A549 (cell line): ENCODE measurements around the gene XRCC6. TPM values are rescaled to one million over a fixed set of nuclear protein-coding genes. Genes with fewer than 3 reads are reported as not detected.

Experiments used
- ATAC-seq, 2 experiments: fragments of 200-7000 bp in 1 of 2; fragments of >200 bp in 1 of 2; cut with Nextera tagmentation in 1 of 2; cut with Tn5 transposase in 1 of 2; 3 replicates each; pipeline versions ENCODE4 v1.8.0 to v1.9.1; 2018 to 2020; ENCODE audit warnings: mild to moderate bottlenecking in 1 of 2, moderate library complexity in 1 of 2
- CTCF ChIA-PET: fragments of 300-600 bp; sonication (Branson Sonifier 250); formaldehyde crosslinking; extraction: SDS; loops from one replicate; lab custom pipeline; 2021; ENCODE audit warnings: antibody characterized with exemption, inconsistent platforms; lab: Yijun Ruan, JAX
- POLR2A ChIA-PET: fragments of 350-600 bp; formaldehyde crosslinking; extraction: SDS; loops from one replicate; lab custom pipeline; 2021; ENCODE audit warnings: antibody characterized with exemption, inconsistent platforms; lab: Yijun Ruan, JAX
- DNase-seq, 2 experiments: peaks; one replicate each; pipeline versions ENCODE4 v3.0.0 to v3.0.0-alpha.2; 2011 to 2016; ENCODE audit warnings: low read depth in 1 of 2, low spot score in 1 of 2
- FAIRE-seq: peaks from 2 replicates; lab custom pipeline; 2011; peaks lifted over from hg19 to GRCh38; lab: Jason Lieb, UNC
- H3K27ac ChIP-seq, 2 experiments: fragments of >200 bp; sonication (Bioruptor Twin); formaldehyde crosslinking; 3 replicates each; pipeline ENCODE4 v1.5.1; 2016 to 2017
- H3K4me1 ChIP-seq: fragments of >200 bp; sonication (Bioruptor Twin); formaldehyde crosslinking; 3 replicates; pipeline ENCODE4 v1.6.1; 2016
- H3K4me2 ChIP-seq: fragments of >200 bp; sonication (Bioruptor Twin); formaldehyde crosslinking; 3 replicates; pipeline ENCODE4 v1.6.1; 2016
- H3K4me3 ChIP-seq: fragments of >200 bp; sonication (Bioruptor Twin); formaldehyde crosslinking; 3 replicates; pipeline ENCODE4 v1.5.1; 2016
- H3K9me3 ChIP-seq: fragments of >200 bp; sonication (Bioruptor Twin); formaldehyde crosslinking; 3 replicates; pipeline ENCODE4 v1.6.1; 2016
- CBX8 ChIP-seq: fragments of 200-600 bp; sonication (generic); IDR thresholded peaks from 2 replicates; pipeline ENCODE4 v1.6.1; 2016
- EHF ChIP-seq: fragments of 250-450 bp; sonication (Bioruptor Pico); IDR thresholded peaks from 2 replicates; pipeline ENCODE4 v1.5.0; 2020; ENCODE audit warnings: mild to moderate bottlenecking
- HEYL ChIP-seq: fragments of 250-450 bp; sonication (Bioruptor Pico); IDR thresholded peaks from 2 replicates; pipeline ENCODE4 v1.8.0; 2021; ENCODE audit warnings: mild to moderate bottlenecking, moderate library complexity
- HOXB5 ChIP-seq: fragments of 250-450 bp; sonication (Bioruptor Pico); IDR thresholded peaks from 2 replicates; pipeline ENCODE4 v1.5.0; 2020; ENCODE audit warnings: mild to moderate bottlenecking, moderate library complexity
- JUN ChIP-seq, 2 experiments: fragments of >200 bp; sonication (Bioruptor Twin); formaldehyde crosslinking; IDR thresholded peaks; 2 replicates in 1 of 2; 3 replicates in 1 of 2; pipeline ENCODE4 v1.6.1; 2016 to 2017
- KDM5A ChIP-seq: fragments of 200-600 bp; sonication (generic); IDR thresholded peaks from 2 replicates; pipeline ENCODE4 v1.6.1; 2016; ENCODE audit warnings: antibody characterized with exemption, mild to moderate bottlenecking
- MAFK ChIP-seq: fragments of 450-650 bp; IDR thresholded peaks from 2 replicates; pipeline ENCODE4 v1.6.1; 2014; ENCODE audit not compliant: partially characterized antibody
- PHF8 ChIP-seq: fragments of 200-600 bp; sonication (generic); IDR thresholded peaks from 2 replicates; pipeline ENCODE4 v1.6.1; 2016; ENCODE audit warnings: low read depth, mild to moderate bottlenecking, antibody characterized with exemption, moderate library complexity, borderline replicate concordance
- RARB ChIP-seq: fragments of 250-450 bp; sonication (Bioruptor Pico); IDR thresholded peaks from 2 replicates; pipeline ENCODE4 v1.8.0; 2021; ENCODE audit warnings: mild to moderate bottlenecking, moderate library complexity
- RCOR1 ChIP-seq: fragments of 150-350 bp; IDR thresholded peaks from 2 replicates; pipeline ENCODE4 v1.6.1; 2014; ENCODE audit warnings: antibody characterized with exemption, low read length, low read depth
- RFX5 ChIP-seq: fragments of 450-650 bp; IDR thresholded peaks from 2 replicates; pipeline ENCODE4 v1.7.1; 2014; ENCODE audit warnings: antibody characterized with exemption, mild to moderate bottlenecking, moderate library complexity
- ZC3H11A ChIP-seq: fragments of 450-650 bp; IDR thresholded peaks from 2 replicates; pipeline ENCODE4 v1.6.1; 2014; ENCODE audit warnings: antibody characterized with exemption, mild to moderate bottlenecking
- WGBS: methylation state at CpG from one replicate; pipeline ENCODE4 v1.1.6; 2017; ENCODE audit errors: missing lambda C conversion rate; 5-methylcytosine and 5-hydroxymethylcytosine counted together
- polyA plus RNA-seq, 4 experiments: library from polyadenylated mRNA; depleted of rRNA in 3 of 4; stranded (reverse); fragments of >200 nt; fragmentation: RNase III in 1 of 4; extraction: RNeasy Plus Mini Kit Qiagen cat#74134 plus additional on column Dnase treatment in 1 of 4; gene quantifications; 2 replicates in 3 of 4; 3 replicates in 1 of 4; pipeline ENCODE4 v1.2.3, GENCODE V29; 2011 to 2017
- TF ChIP-seq, protein P1 (sequence below): fragments of 150-350 bp; IDR thresholded peaks from 2 replicates; pipeline ENCODE4 v1.6.1; 2014; ENCODE audit warnings: low read depth, mild to moderate bottlenecking, low read length
- TF ChIP-seq, protein P2 (sequence below): fragments of 250-450 bp; sonication (Bioruptor Pico); IDR thresholded peaks from 2 replicates; pipeline ENCODE4 v1.5.0; 2021; ENCODE audit warnings: mild to moderate bottlenecking, moderate library complexity, borderline replicate concordance
- TF ChIP-seq, protein P3 (sequence below): fragments of 450-650 bp; IDR thresholded peaks from 2 replicates; pipeline ENCODE4 v1.6.1; 2014; ENCODE audit warnings: antibody characterized with exemption
- TF ChIP-seq, protein P4 (sequence below): fragments of >200 bp; sonication (Bioruptor Twin); formaldehyde crosslinking; IDR thresholded peaks from 3 replicates; pipeline ENCODE4 v1.5.1; 2016
- TF ChIP-seq, protein P5 (sequence below): IDR thresholded peaks from 2 replicates; pipeline ENCODE4 v1.6.1; 2012; ENCODE audit warnings: low read depth, borderline replicate concordance
- TF ChIP-seq, protein P6 (sequence below): IDR thresholded peaks from 2 replicates; pipeline ENCODE4 v1.6.1; 2012
- TF ChIP-seq, protein P7 (sequence below): fragments of >200 bp; sonication (Bioruptor Twin); formaldehyde crosslinking; IDR thresholded peaks from 2 replicates; pipeline ENCODE4 v1.6.1; 2016

XRCC6 gene
- polyA plus RNA-seq, 2 of the 4 experiments (the other 2 are of a cell fraction), result 139 to 556 TPM

DNA sequence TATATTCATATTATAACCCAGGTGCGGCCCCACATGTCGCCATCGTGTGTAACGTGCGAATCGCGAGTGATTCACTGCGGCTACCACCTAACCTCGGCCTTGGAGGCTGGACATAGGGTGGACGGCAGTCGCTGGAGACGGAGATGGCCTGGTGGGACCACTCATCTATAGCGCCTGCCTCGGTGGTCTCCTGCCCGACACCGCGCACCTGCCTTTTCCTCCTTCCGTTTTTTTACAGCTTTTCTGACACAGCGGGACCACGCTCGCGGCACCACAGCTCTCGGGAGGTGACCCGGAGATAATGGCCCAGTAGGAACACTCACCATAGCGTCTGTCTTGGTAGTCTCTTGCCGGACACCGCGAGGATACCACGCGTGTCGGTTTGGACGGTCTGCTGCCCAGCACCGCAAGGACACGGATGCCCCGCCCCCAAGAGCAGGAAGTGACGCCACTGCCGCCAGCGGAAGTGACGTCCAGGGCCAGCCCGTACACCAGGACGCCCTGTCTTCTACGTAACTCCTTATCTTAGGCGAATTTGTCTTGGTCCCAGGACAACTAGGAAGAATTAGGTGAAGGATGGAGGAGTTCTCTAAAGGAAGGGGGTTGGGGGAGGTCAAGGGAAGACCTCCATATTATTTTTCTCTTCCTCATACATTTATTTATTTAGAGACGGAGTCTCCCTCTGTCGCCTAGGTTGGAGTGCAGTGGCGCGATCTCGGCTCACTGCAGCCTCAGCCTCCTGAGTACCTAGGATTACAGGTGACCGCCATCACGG is 61.1 kb downstream of the XRCC6 start:
- no peak overlapping the region for H3K4me2 ChIP-seq
- no peak overlapping the region for H3K4me3 ChIP-seq
- FAIRE-seq (no peak), ATAC-seq (no peak), DNase-seq (no peak)
- POLR2A ChIA-PET, result no interaction called here
- CTCF ChIA-PET, result interaction anchor here (1.6 kb wide), 1 partner anchor 22 kb away, joined by 6 read pairs; no protein-coding TSS in a partner anchor
- H3K4me1 ChIP-seq, result peaks cover 4% of the 10 kb centered on the region; the same call in 1 of the 3 replicates
- no peak overlapping the region for H3K27ac ChIP-seq
- H3K9me3 ChIP-seq, result no peaks in the 10 kb centered on the region
- WGBS, result 92% methylated on average over 50 of the region's 50 CpGs
- no peak for TF ChIP-seq RCOR1
- TF ChIP-seq, protein P1, sequence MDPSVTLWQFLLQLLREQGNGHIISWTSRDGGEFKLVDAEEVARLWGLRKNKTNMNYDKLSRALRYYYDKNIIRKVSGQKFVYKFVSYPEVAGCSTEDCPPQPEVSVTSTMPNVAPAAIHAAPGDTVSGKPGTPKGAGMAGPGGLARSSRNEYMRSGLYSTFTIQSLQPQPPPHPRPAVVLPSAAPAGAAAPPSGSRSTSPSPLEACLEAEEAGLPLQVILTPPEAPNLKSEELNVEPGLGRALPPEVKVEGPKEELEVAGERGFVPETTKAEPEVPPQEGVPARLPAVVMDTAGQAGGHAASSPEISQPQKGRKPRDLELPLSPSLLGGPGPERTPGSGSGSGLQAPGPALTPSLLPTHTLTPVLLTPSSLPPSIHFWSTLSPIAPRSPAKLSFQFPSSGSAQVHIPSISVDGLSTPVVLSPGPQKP, result no peak

DNA sequence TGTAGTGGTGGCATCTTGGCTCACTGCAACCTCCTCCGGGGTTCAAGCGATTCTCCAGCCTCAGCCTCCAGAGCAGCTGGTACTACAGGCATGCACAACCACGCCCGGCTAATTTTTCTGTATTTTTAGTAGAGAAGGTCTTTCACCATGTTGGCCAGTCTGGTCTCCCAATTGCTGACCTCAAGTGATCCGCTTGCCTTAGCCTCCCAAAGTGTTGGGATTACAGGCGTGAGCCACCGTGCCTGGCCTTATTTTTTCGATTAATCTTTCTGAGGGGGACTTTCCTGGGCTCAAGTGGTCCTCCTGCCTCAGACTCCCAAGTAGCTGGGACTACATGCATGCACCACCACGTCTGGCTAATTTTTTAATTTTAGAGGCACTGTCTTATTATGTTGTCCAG is 62.0 kb downstream of the XRCC6 start:
- no peak for ATAC-seq
- H3K27ac ChIP-seq, result no peak overlapping the region
- H3K4me3 ChIP-seq, result no peak overlapping the region
- H3K4me2 ChIP-seq, result no peak overlapping the region
- ChIA-PET CTCF (interaction anchor here (1.5 to 1.6 kb wide), 3 partner anchors 10 to 21 kb away, joined by 4 to 10 read pairs (median 6); no protein-coding TSS in a partner anchor), POLR2A (no interaction called here)
- TF ChIP-seq CBX8, result no peak
- H3K4me1 ChIP-seq, result peaks cover 6% of the 10 kb centered on the region; the same call in 1 of the 3 replicates
- no peak for DNase-seq
- WGBS, result 95% methylated on average over 9 of the region's 9 CpGs
- H3K9me3 ChIP-seq, result no peaks in the 10 kb centered on the region
- no peak for FAIRE-seq

DNA sequence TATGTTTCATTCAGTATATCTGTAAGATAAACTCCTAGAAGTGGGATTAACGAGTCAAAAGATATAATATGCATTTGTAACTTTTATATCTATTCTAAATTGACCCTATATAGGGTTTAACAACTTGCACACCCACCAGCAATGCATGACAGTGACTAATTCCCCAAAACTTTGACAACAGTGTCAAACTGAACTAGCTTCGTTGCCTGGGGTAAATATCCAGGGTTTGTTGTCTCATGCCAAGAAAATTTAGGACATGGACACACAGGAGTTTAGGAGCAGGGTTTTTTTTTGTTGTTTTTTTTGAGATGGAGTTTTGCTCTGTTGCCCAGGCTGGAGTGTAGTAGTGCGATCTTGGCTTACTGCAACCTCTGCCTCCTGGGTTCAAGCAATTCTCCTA is 62.5 kb downstream of the XRCC6 start:
- ATAC-seq, result no peak
- POLR2A ChIA-PET, result no interaction called here
- CTCF ChIA-PET, result interaction anchor here (1.5 to 1.6 kb wide), 3 partner anchors 11 to 21 kb away, joined by 4 to 10 read pairs (median 6); no protein-coding TSS in a partner anchor
- Histone ChIP-seq H3K4me1 (peaks cover 6% of the 10 kb centered on the region; the same call in 1 of the 3 replicates), H3K4me2 (no peak overlapping the region), H3K27ac (no peak overlapping the region), H3K4me3 (no peak overlapping the region), H3K9me3 (no peaks in the 10 kb centered on the region)
- TF ChIP-seq MAFK, result no peak
- no peak for TF ChIP-seq PHF8
- TF ChIP-seq, protein P2, sequence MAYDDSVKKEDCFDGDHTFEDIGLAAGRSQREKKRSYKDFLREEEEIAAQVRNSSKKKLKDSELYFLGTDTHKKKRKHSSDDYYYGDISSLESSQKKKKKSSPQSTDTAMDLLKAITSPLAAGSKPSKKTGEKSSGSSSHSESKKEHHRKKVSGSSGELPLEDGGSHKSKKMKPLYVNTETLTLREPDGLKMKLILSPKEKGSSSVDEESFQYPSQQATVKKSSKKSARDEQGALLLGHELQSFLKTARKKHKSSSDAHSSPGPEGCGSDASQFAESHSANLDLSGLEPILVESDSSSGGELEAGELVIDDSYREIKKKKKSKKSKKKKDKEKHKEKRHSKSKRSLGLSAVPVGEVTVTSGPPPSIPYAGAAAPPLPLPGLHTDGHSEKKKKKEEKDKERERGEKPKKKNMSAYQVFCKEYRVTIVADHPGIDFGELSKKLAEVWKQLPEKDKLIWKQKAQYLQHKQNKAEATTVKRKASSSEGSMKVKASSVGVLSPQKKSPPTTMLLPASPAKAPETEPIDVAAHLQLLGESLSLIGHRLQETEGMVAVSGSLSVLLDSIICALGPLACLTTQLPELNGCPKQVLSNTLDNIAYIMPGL (CRISPR knock-in tag), result no peak
- TF ChIP-seq RCOR1, result no peak
- no peak for TF ChIP-seq HOXB5 (CRISPR knock-in tag)
- TF ChIP-seq RFX5, result no peak
- TF ChIP-seq RARB (CRISPR knock-in tag), result no peak
- TF ChIP-seq, protein P3, sequence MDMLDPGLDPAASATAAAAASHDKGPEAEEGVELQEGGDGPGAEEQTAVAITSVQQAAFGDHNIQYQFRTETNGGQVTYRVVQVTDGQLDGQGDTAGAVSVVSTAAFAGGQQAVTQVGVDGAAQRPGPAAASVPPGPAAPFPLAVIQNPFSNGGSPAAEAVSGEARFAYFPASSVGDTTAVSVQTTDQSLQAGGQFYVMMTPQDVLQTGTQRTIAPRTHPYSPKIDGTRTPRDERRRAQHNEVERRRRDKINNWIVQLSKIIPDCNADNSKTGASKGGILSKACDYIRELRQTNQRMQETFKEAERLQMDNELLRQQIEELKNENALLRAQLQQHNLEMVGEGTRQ, result no peak
- TF ChIP-seq, protein P4, sequence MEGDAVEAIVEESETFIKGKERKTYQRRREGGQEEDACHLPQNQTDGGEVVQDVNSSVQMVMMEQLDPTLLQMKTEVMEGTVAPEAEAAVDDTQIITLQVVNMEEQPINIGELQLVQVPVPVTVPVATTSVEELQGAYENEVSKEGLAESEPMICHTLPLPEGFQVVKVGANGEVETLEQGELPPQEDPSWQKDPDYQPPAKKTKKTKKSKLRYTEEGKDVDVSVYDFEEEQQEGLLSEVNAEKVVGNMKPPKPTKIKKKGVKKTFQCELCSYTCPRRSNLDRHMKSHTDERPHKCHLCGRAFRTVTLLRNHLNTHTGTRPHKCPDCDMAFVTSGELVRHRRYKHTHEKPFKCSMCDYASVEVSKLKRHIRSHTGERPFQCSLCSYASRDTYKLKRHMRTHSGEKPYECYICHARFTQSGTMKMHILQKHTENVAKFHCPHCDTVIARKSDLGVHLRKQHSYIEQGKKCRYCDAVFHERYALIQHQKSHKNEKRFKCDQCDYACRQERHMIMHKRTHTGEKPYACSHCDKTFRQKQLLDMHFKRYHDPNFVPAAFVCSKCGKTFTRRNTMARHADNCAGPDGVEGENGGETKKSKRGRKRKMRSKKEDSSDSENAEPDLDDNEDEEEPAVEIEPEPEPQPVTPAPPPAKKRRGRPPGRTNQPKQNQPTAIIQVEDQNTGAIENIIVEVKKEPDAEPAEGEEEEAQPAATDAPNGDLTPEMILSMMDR, result no peak
- TF ChIP-seq, protein P5, sequence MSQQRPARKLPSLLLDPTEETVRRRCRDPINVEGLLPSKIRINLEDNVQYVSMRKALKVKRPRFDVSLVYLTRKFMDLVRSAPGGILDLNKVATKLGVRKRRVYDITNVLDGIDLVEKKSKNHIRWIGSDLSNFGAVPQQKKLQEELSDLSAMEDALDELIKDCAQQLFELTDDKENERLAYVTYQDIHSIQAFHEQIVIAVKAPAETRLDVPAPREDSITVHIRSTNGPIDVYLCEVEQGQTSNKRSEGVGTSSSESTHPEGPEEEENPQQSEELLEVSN, result no peak
- TF ChIP-seq EHF (CRISPR knock-in tag), result no peak
- TF ChIP-seq JUN (IDR thresholded peaks at IDR 0.05), result no peak
- TF ChIP-seq, protein P6, sequence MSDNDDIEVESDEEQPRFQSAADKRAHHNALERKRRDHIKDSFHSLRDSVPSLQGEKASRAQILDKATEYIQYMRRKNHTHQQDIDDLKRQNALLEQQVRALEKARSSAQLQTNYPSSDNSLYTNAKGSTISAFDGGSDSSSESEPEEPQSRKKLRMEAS, result no peak
- no peak for TF ChIP-seq KDM5A
- TF ChIP-seq, protein P7, sequence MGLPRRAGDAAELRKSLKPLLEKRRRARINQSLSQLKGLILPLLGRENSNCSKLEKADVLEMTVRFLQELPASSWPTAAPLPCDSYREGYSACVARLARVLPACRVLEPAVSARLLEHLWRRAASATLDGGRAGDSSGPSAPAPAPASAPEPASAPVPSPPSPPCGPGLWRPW, result no peak
- no peak for TF ChIP-seq HEYL (CRISPR knock-in tag)
- TF ChIP-seq ZC3H11A, result no peak
- no peak for DNase-seq
- FAIRE-seq, result no peak
- WGBS, result 71% methylated on average over 3 of the region's 3 CpGs
